IMR-90 (cell line): ENCODE data around the gene NUBP1. TPM values are rescaled to one million over a fixed set of nuclear protein-coding genes. Genes with fewer than 3 reads are reported as not detected.
A peak's percentile ranks its signal among the peaks of the same experiment; 100 is the strongest.

Source experiments
- ATAC-seq: fragments of 200-7000 bp; cut with Tn5 transposase; 2 replicates; pipeline ENCODE4 v1.9.1; 2020; ENCODE audit warnings: low read depth, mild to moderate bottlenecking, moderate library complexity
- BruUV-seq: library from RNA; stranded (reverse); fragments of 400-500 nt; replicated peaks from 2 replicates; lab custom pipeline; 2021; lab: Mats Ljungman, UMichigan
- CTCF ChIA-PET: fragments of 300-600 bp; formaldehyde crosslinking; extraction: SDS; loops from one replicate; lab custom pipeline; 2021; ENCODE audit warnings: antibody characterized with exemption; lab: Yijun Ruan, JAX
- POLR2A ChIA-PET: fragments of 300-600 bp; sonication (Branson Sonifier 250); formaldehyde crosslinking; loops from one replicate; lab custom pipeline; 2022; ENCODE audit warnings: antibody characterized with exemption; ENCODE audit not compliant: unreplicated experiment; lab: Charles Lee
- DNase-seq: peaks from one replicate; pipeline ENCODE4 v3.0.0; 2013
- H2AFZ ChIP-seq: replicated peaks from 2 replicates; pipeline ENCODE3; 2013; ENCODE audit warnings: low read length, mild to moderate bottlenecking; ENCODE audit not compliant: poor library complexity
- H2AK5ac ChIP-seq: 2 replicates; pipeline ENCODE4 v1.6.1; 2013; ENCODE audit warnings: low read depth, low read length, inconsistent platforms
- H2AK9ac ChIP-seq: replicated peaks from 2 replicates; pipeline ENCODE3; 2013; ENCODE audit warnings: mild to moderate bottlenecking, low read depth, low read length, moderate library complexity; ENCODE audit not compliant: poor library complexity
- H2BK120ac ChIP-seq: 2 replicates; pipeline ENCODE4 v1.6.1; 2013; ENCODE audit warnings: low read depth, low read length, inconsistent platforms
- H2BK15ac ChIP-seq: 3 replicates; pipeline ENCODE4 v1.6.1; 2013; ENCODE audit warnings: low read depth, low read length, inconsistent platforms
- H2BK20ac ChIP-seq: 2 replicates; pipeline ENCODE4 v1.6.1; 2013; ENCODE audit warnings: low read depth, mild to moderate bottlenecking, inconsistent platforms, low read length, moderate library complexity
- H2BK5ac ChIP-seq: 2 replicates; pipeline ENCODE4 v1.6.1; 2013; ENCODE audit warnings: mild to moderate bottlenecking, low read depth, low read length, inconsistent platforms; ENCODE audit not compliant: poor library complexity, severe bottlenecking
- H3K14ac ChIP-seq: replicated peaks from 2 replicates; pipeline ENCODE4 v1.6.1; 2013; ENCODE audit warnings: low read depth, low read length, inconsistent platforms
- H3K18ac ChIP-seq: 2 replicates; pipeline ENCODE4 v1.6.1; 2013; ENCODE audit warnings: low read depth, low read length, control low read depth
- H3K23ac ChIP-seq: 2 replicates; pipeline ENCODE4 v1.6.1; 2013; ENCODE audit warnings: low read depth, low read length, inconsistent platforms
- H3K27ac ChIP-seq: 2 replicates; pipeline ENCODE4 v1.5.1; 2013; ENCODE audit warnings: mild to moderate bottlenecking, control low read depth, low read length; ENCODE audit not compliant: insufficient read depth
- H3K27me3 ChIP-seq: 2 replicates; pipeline ENCODE4 v1.6.1; 2013; ENCODE audit warnings: low read length; ENCODE audit not compliant: control insufficient read depth, insufficient read depth
- H3K36me3 ChIP-seq: 2 replicates; pipeline ENCODE4 v1.6.1; 2013; ENCODE audit warnings: low read length, mixed read lengths; ENCODE audit not compliant: control insufficient read depth, insufficient read depth
- H3K4ac ChIP-seq: 2 replicates; pipeline ENCODE4 v1.6.1; 2013; ENCODE audit warnings: low read depth, low read length, inconsistent platforms
- H3K4me1 ChIP-seq: 2 replicates; pipeline ENCODE4 v1.6.1; 2013; ENCODE audit warnings: low read length, mixed read lengths; ENCODE audit not compliant: control insufficient read depth, insufficient read depth
- H3K4me2 ChIP-seq: 2 replicates; pipeline ENCODE4 v1.6.1; 2013; ENCODE audit warnings: low read depth, mild to moderate bottlenecking, control low read depth, low read length, moderate library complexity
- H3K4me3 ChIP-seq: 2 replicates; pipeline ENCODE4 v1.5.1; 2013; ENCODE audit warnings: low read depth, mild to moderate bottlenecking, control low read depth, low read length, moderate library complexity; ENCODE audit not compliant: insufficient read depth
- H3K56ac ChIP-seq: 2 replicates; pipeline ENCODE4 v1.6.1; 2013; ENCODE audit warnings: low read length, inconsistent platforms; ENCODE audit not compliant: insufficient read depth; ENCODE audit errors: extremely low read depth
- H3K79me1 ChIP-seq, 2 experiments: 2 replicates each; pipeline ENCODE4 v1.6.1; 2013; ENCODE audit warnings: low read length in 2 of 2, inconsistent platforms in 1 of 2, low read depth in 1 of 2
- H3K9ac ChIP-seq: 2 replicates; pipeline ENCODE4 v1.6.1; 2013; ENCODE audit warnings: low read depth, low read length, control low read depth
- H3K9me1 ChIP-seq: 2 replicates; pipeline ENCODE4 v1.6.1; 2013; ENCODE audit warnings: low read length, inconsistent platforms; ENCODE audit not compliant: insufficient read depth
- H3K9me3 ChIP-seq: 2 replicates; pipeline ENCODE4 v1.6.1; 2013; ENCODE audit warnings: low read length; ENCODE audit not compliant: control insufficient read depth, insufficient read depth
- H4K20me1 ChIP-seq: 2 replicates; pipeline ENCODE4 v1.6.1; 2013; ENCODE audit warnings: low read length, inconsistent platforms; ENCODE audit not compliant: insufficient read depth
- H4K5ac ChIP-seq: 2 replicates; pipeline ENCODE4 v1.6.1; 2013; ENCODE audit warnings: mild to moderate bottlenecking, low read depth, low read length, control low read depth
- H4K8ac ChIP-seq, 2 experiments: 2 replicates each; pipeline ENCODE4 v1.6.1; 2013; ENCODE audit warnings: low read depth in 2 of 2, low read length in 2 of 2, control low read depth in 1 of 2, inconsistent platforms in 1 of 2
- H4K91ac ChIP-seq: 2 replicates; pipeline ENCODE4 v1.6.1; 2013; ENCODE audit warnings: low read depth, low read length, inconsistent platforms; ENCODE audit not compliant: insufficient read depth
- MAZ ChIP-seq: IDR thresholded peaks from 2 replicates; pipeline ENCODE4 v1.6.1; 2012; ENCODE audit warnings: low read depth, mild to moderate bottlenecking, low read length, improper control_type of control experiment, moderate library complexity, borderline replicate concordance
- RAD21 ChIP-seq: IDR thresholded peaks from 2 replicates; pipeline ENCODE4 v1.6.1; 2012; ENCODE audit warnings: low read length, improper control_type of control experiment
- WGBS, 2 experiments: methylation state at CpG; one replicate each; pipeline versions ENCODE4 v1.1.5 to v1.1.7; 2013; ENCODE audit warnings: missing lambda C conversion rate in 2 of 2; ENCODE audit not compliant: insufficient read length in 1 of 2; ENCODE audit errors: extremely low coverage in 2 of 2; 5-methylcytosine and 5-hydroxymethylcytosine counted together
- dilution Hi-C: fragments of 300-500 bp; cut with HindIII; formaldehyde crosslinking; loops from one replicate; pipeline ENCODE4 v1.14.3; 2018; ENCODE audit warnings: low sequenced_read_pairs; ENCODE audit not compliant: unreplicated experiment
- in situ Hi-C: fragments of 300-500 bp; cut with MboI; formaldehyde crosslinking; loops from 3 replicates; pipeline ENCODE4 v1.14.3; 2019; ENCODE audit warnings: low sequenced_read_pairs, inconsistent platforms, mixed read lengths
- intact Hi-C: fragments of 100-400 bp; cut with micrococcal nuclease; formaldehyde crosslinking; loops from 2 replicates; pipeline ENCODE4 v1.10.0; 2022
- polyA plus RNA-seq, 3 experiments: library from polyadenylated mRNA; depleted of rRNA; stranded (reverse); fragments of >200 nt; gene quantifications; 2 replicates each; pipeline ENCODE4 v1.2.3, GENCODE V29; 2012; ENCODE audit warnings: low replicate concordance in 1 of 3
- total RNA-seq: library from RNA; depleted of rRNA; stranded (reverse); fragments of >200 nt; gene quantifications from 2 replicates; pipeline ENCODE4 v1.2.3, GENCODE V29; 2012

Gene NUBP1
- total and polyA plus RNA-seq, 2 of the 4 experiments (the other 2 are of a cell fraction) = 28.0 to 31.5 TPM

DNA sequence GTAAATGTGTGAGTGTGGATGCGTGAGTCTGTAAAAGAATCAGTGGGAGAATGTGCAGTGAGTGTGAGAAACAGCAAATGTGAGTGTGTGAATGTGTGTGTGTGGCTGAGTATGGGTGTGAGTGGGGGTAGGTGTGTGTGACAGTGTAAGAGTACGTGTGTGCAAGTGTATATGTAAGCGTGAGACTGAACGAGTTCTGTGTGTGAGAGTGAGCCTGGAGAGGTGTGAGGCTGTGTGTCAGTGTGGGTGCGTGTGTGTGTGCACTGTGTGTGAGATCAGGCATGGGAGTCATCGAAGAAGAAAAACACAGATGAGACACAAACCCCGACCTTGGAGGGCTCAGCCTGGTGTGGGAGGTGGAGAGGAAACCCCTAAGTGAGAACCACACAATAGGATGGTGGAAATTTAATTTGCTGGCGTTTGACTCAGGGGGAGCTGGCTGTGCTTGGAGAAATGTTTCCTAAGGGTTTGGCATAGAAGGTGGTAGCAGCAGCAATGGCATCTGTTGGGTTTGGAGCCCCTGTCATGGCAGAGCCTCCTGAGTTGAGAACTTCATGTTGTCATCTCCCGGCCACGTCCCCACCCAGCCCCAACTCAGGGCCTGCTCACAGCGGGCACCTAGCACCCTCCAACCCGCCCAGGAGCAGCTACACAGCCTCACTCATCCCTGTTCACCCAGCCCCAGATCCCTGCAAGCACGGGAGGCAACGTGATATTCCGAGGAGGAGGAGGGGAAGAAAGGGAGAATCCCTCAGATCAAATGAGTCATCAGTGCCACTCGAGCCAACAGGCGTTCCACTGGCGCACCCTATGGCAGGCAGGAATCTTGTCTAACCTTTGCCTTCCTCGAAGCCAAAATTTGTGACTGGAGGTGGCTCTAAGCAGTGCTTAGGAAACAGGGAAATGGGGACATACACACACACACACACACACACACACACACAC lies 14.3 kb upstream of the NUBP1 start:
- no peak overlapping the region for H3K9ac ChIP-seq
- H2AK5ac ChIP-seq = no peak overlapping the region
- no TSS peak for BruUV-seq
- no peak overlapping the region for H3K56ac ChIP-seq
- H3K14ac ChIP-seq = no peak overlapping the region
- H3K9me1 ChIP-seq = peaks cover 3% of the 10 kb centered on the region; the same call in 1 of the 2 replicates
- H4K91ac ChIP-seq = no peak overlapping the region
- H3K79me1 ChIP-seq = no peaks in the 10 kb centered on the region
- peak; percentile 38 for DNase-seq
- peaks cover 2% of the 10 kb centered on the region; the same call in 1 of the 2 replicates for H3K9me3 ChIP-seq
- H4K5ac ChIP-seq = no peak overlapping the region
- no peak overlapping the region for H2BK5ac ChIP-seq
- H3K23ac ChIP-seq = no peak overlapping the region
- dilution Hi-C loops (no loop called here), intact Hi-C loops (no loop called here), in situ Hi-C loops (loop anchor here (5.0 kb wide), 2 partner anchors 212 to 472 kb away; no protein-coding TSS in a partner anchor)
- H2BK120ac ChIP-seq = no peak overlapping the region
- ChIA-PET POLR2A (no interaction called here), CTCF (no interaction called here)
- ATAC-seq = peak; percentile 14; the same call in 1 of the 2 replicates
- peak overlapping the region; percentile 51 for H2AFZ ChIP-seq
- H3K18ac ChIP-seq = no peak overlapping the region
- H3K36me3 ChIP-seq = no peaks in the 10 kb centered on the region
- H3K4me2 ChIP-seq = no peak overlapping the region
- WGBS, 2 experiments = 87 to 100% methylated on average over 1 to 5 of the region's 19 CpGs
- H3K4me1 ChIP-seq = no peaks in the 10 kb centered on the region
- no peaks in the 10 kb centered on the region for H3K27me3 ChIP-seq
- no peak overlapping the region for H3K27ac ChIP-seq
- H2BK15ac ChIP-seq = no peak overlapping the region
- H2BK20ac ChIP-seq = no peak overlapping the region
- H4K20me1 ChIP-seq = no peaks in the 10 kb centered on the region
- no peak overlapping the region for H4K8ac ChIP-seq
- no peak for TF ChIP-seq MAZ
- TF ChIP-seq RAD21 = peak; percentile 19; the same call in 1 of the 2 replicates
- no peak overlapping the region for H3K4ac ChIP-seq
- no peak overlapping the region for H2AK9ac ChIP-seq
- no peak overlapping the region for H3K4me3 ChIP-seq
